Smooth muscle cell (in vitro differentiated cells): Measurements from ENCODE around the gene COX8A. TPM values are rescaled to one million over a fixed set of nuclear protein-coding genes. Genes with fewer than 3 reads are reported as not detected.

Source experiments
- DNase-seq: peaks from one replicate; lab custom pipeline; 2025; ENCODE audit not compliant: unreplicated experiment; lab: John Stamatoyannopoulos, UW
- H2AFZ ChIP-seq: fragments of 200-600 bp; sonication (generic); 2 replicates; pipeline ENCODE4 v1.6.0; 2016; ENCODE audit warnings: antibody characterized with exemption, low read depth, mild to moderate bottlenecking
- H3F3A ChIP-seq: fragments of 200-600 bp; sonication (generic); 2 replicates; pipeline ENCODE4 v1.6.0; 2017; ENCODE audit warnings: antibody characterized with exemption, low read depth
- H3K27ac ChIP-seq: fragments of 200-600 bp; sonication (generic); 2 replicates; pipeline ENCODE4 v1.5.1; 2016; ENCODE audit warnings: low read depth, mild to moderate bottlenecking
- H3K27me3 ChIP-seq: fragments of 200-600 bp; sonication (generic); 2 replicates; pipeline ENCODE4 v1.6.1; 2016; ENCODE audit warnings: low read depth, mild to moderate bottlenecking
- H3K36me3 ChIP-seq: fragments of 200-600 bp; sonication (generic); 2 replicates; pipeline ENCODE4 v1.5.1; 2016; ENCODE audit warnings: low read depth
- H3K4me1 ChIP-seq: fragments of 200-600 bp; sonication (generic); 2 replicates; pipeline ENCODE4 v1.5.1; 2016; ENCODE audit warnings: low read depth
- H3K4me2 ChIP-seq: fragments of 200-600 bp; sonication (generic); 2 replicates; pipeline ENCODE4 v1.6.0; 2016; ENCODE audit warnings: mild to moderate bottlenecking
- H3K4me3 ChIP-seq: fragments of 200-600 bp; sonication (generic); 2 replicates; pipeline ENCODE4 v1.5.1; 2016; ENCODE audit warnings: mild to moderate bottlenecking
- H3K79me2 ChIP-seq: fragments of 200-600 bp; sonication (generic); 2 replicates; pipeline ENCODE4 v1.6.0; 2016; ENCODE audit warnings: low read depth, mild to moderate bottlenecking
- H3K9ac ChIP-seq: fragments of 200-600 bp; sonication (generic); 2 replicates; pipeline ENCODE4 v1.6.0; 2016; ENCODE audit warnings: low read depth
- H3K9me3 ChIP-seq: fragments of 200-600 bp; sonication (generic); replicated peaks from 2 replicates; pipeline ENCODE4 v1.5.1; 2016; ENCODE audit warnings: low read depth
- H4K20me1 ChIP-seq: fragments of 200-600 bp; sonication (generic); 2 replicates; pipeline ENCODE4 v1.6.0; 2016; ENCODE audit warnings: low read depth
- CTCF ChIP-seq: fragments of 200-600 bp; sonication (generic); IDR thresholded peaks from 2 replicates; pipeline ENCODE4 v1.5.1; 2017; ENCODE audit warnings: borderline replicate concordance, mild to moderate bottlenecking, antibody characterized with exemption; ENCODE audit not compliant: insufficient read depth, poor library complexity, severe bottlenecking
- WGBS: methylation state at CpG from one replicate; pipeline ENCODE4 v1.1.7; 2016; ENCODE audit warnings: low lambda C conversion rate; 5-methylcytosine and 5-hydroxymethylcytosine counted together
- polyA plus RNA-seq: library from polyadenylated mRNA; unstranded; fragments of >200 nt; fragmentation: Nextera tagmentation; extraction: Ambion mirVana; gene quantifications from 2 replicates; pipeline ENCODE4 v1.2.1, GENCODE V29; 2016
- total RNA-seq: library from RNA; depleted of rRNA; stranded (reverse); fragments of >200 nt; gene quantifications from 2 replicates; pipeline ENCODE4 v1.2.3, GENCODE V29; 2014

Gene COX8A
- total and polyA plus RNA-seq, 2 experiments from 2014 or later = 534 to 551 TPM

- Histone ChIP-seq H3K4me1 (peaks cover 13% of the 10 kb centered on the region), H3K9me3 (no peaks in the 10 kb centered on the region), H3K4me3 (peak overlapping the region; percentile 76), H2AFZ (peak overlapping the region; percentile 33), H3K79me2 (peaks cover 31% of the 10 kb centered on the region), H3K27me3 (no peaks in the 10 kb centered on the region), H3K27ac (peak overlapping the region; percentile 76), H3K4me2 (peak overlapping the region; percentile 95), H4K20me1 (peaks cover 27% of the 10 kb centered on the region), H3K36me3 (no peaks in the 10 kb centered on the region), H3F3A (no peaks in the 10 kb centered on the region), H3K9ac (peak overlapping the region; percentile 88)
- TF ChIP-seq CTCF = no peak
- no peak for DNase-seq
- WGBS = 20% methylated on average over 18 of the region's 18 CpGs
These were observed 11.4 kb downstream of the COX8A start for GRCh38 chr11:63985812-63986155.

- no peaks in the 10 kb centered on the region for H3K9me3 ChIP-seq
- peak; percentile 42 for DNase-seq
- peak within 1 kb of the TSS; percentile 76 for H3K4me3 ChIP-seq
- peaks cover 13% of the 10 kb centered on the region for H3K4me1 ChIP-seq
- H3K79me2 ChIP-seq = peaks cover 32% of the 10 kb centered on the region
- H4K20me1 ChIP-seq = peaks cover 32% of the 10 kb centered on the region
- H3K9ac ChIP-seq = peak within 1 kb of the TSS; percentile 88
- H3K4me2 ChIP-seq = peak within 1 kb of the TSS; percentile 95
- no peaks in the 10 kb centered on the region for H3K36me3 ChIP-seq
- no peaks in the 10 kb centered on the region for H3F3A ChIP-seq
- TF ChIP-seq CTCF = no peak
- 1% methylated on average over 48 of the region's 63 CpGs for WGBS
- H3K27me3 ChIP-seq = no peaks in the 10 kb centered on the region
- peak within 1 kb of the TSS; percentile 76 for H3K27ac ChIP-seq
- peak within 1 kb of the TSS; percentile 33 for H2AFZ ChIP-seq
These were observed 11.9 kb downstream of the COX8A start, which contains the start of gene OTUB1 for GRCh38 chr11:63986156-63986931. OTUB1 (plus strand) TSS chr11:63986438; CDS start chr11:63986457, 19 bp downstream.

- Histone ChIP-seq H3K4me3 (peak overlapping the region; percentile 76), H4K20me1 (peaks cover 39% of the 10 kb centered on the region), H3K79me2 (peaks cover 37% of the 10 kb centered on the region), H3K36me3 (no peaks in the 10 kb centered on the region), H3F3A (no peaks in the 10 kb centered on the region), H3K9me3 (no peaks in the 10 kb centered on the region), H3K27ac (peak overlapping the region; percentile 76), H3K4me1 (peaks cover 13% of the 10 kb centered on the region), H3K9ac (peak overlapping the region; percentile 88), H3K4me2 (peak overlapping the region; percentile 95), H3K27me3 (no peaks in the 10 kb centered on the region), H2AFZ (no peak overlapping the region)
- no peak for DNase-seq
- no peak for TF ChIP-seq CTCF
- 39% methylated on average over 25 of the region's 25 CpGs for WGBS
These were observed 12.6 kb downstream of the COX8A start for GRCh38 chr11:63986932-63987513.

GRCh38 chr11:63991558-63991957, 17.1 kb downstream of the COX8A start:
- peaks cover 8% of the 10 kb centered on the region for H3K4me1 ChIP-seq
- H3K4me3 ChIP-seq = no peak overlapping the region
- peaks cover 36% of the 10 kb centered on the region for H3K79me2 ChIP-seq
- no peaks in the 10 kb centered on the region for H3K9me3 ChIP-seq
- no peaks in the 10 kb centered on the region for H3F3A ChIP-seq
- no peak overlapping the region for H3K27ac ChIP-seq
- H3K9ac ChIP-seq = no peak overlapping the region
- H3K4me2 ChIP-seq = no peak overlapping the region
- no peak for TF ChIP-seq CTCF
- 97% methylated on average over 10 of the region's 10 CpGs for WGBS
- H2AFZ ChIP-seq = no peak overlapping the region
- DNase-seq = no peak
- no peaks in the 10 kb centered on the region for H3K36me3 ChIP-seq
- no peaks in the 10 kb centered on the region for H3K27me3 ChIP-seq
- H4K20me1 ChIP-seq = peaks cover 83% of the 10 kb centered on the region
